GM12892 (cell line): ENCODE data around the gene OR9A2.

ENCODE experiments used
- POLR2A ChIP-seq: IDR thresholded peaks from 2 replicates; pipeline ENCODE4 v1.6.1; 2011; ENCODE audit warnings: low read depth, low read length, control low read depth
- POLR2AphosphoS5 ChIP-seq: IDR thresholded peaks from 2 replicates; pipeline ENCODE4 v1.6.1; 2011; ENCODE audit warnings: low read depth, low read length, control low read depth
- TAF1 ChIP-seq: IDR thresholded peaks from 2 replicates; pipeline ENCODE4 v1.6.1; 2011; ENCODE audit warnings: low read depth, mild to moderate bottlenecking, control low read depth, low read length, borderline replicate concordance

GRCh38 chr7:143003393-143004051, 23.4 kb downstream of the OR9A2 start:
- TF ChIP-seq TAF1 (no peak), POLR2A (no peak), POLR2AphosphoS5 (no peak)
